TTC549 (cell line): ENCODE results near the gene LMNTD1.
"Not testable (repeated sequence)": the region's sequence is repeated elsewhere in the genome, so short reads cannot be mapped to it uniquely, and the experiment has no call there.

ENCODE experiments used
- FAIRE-seq: peaks from 2 replicates; lab custom pipeline; 2012; peaks lifted over from hg19 to GRCh38; lab: Jason Lieb, UNC

LMNTD1 gene

DNA sequence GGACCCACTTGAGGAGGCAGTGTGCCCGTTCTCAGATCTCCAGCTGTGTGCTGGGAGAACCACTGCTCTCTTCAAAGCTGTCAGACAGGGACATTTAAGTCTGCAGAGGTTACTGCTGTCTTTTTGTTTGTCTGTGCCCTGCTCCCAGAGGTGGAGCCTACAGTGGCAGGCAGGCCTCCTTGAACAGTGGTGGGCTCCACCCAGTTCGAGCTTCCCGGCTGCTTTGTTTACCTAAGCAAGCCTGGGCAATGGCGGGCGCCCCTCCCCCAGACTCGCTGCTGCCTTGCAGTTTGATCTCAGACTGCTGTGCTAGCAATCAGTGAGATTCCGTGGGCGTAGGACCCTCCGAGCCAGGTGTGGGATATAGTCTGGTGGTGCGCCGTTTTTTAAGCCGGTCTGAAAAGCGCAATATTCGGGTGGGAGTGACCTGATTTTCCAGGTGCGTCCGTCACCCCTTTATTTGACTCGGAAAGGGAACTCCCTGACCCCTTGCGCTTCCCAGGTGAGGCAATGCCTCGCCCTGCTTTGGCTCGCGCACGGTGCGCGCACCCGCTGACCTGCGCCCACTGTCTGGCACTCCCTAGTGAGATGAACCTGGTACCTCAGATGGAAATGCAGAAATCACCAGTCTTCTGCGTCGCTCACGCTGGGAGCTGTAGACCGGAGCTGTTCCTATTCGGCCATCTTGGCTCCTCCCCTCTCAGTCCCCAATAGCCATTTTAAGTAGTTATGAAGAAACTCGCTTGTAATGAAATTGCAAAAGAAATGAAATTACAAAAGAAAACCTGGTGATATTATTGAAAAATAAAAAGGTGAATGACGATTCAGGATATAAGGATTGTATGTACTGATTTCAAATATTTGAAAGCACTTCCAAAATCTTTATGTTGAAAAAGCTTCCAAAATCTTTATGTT, 63.9 kb downstream of the LMNTD1 start:
- FAIRE-seq = not testable (repeated sequence)

DNA sequence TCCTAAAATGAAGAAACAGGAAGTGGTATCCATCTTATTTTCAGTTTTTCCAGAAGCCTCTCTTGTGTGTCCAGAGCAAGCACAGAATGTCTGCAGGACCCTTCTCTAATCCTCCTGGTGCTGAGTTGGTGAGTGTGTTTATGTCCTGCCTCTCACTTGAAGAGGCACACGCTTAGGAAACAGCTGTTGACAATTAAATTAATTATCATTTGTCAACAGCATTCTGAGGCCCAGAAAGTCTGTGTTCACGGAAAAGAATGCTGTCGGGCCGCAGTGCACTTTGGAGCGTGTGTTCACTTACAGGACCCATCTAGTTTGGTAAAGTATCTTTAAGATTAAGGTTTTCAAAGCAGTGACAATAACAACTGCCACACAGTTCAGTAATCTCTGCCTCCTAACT, 70.5 kb downstream of the LMNTD1 start:
- no peak for FAIRE-seq

DNA sequence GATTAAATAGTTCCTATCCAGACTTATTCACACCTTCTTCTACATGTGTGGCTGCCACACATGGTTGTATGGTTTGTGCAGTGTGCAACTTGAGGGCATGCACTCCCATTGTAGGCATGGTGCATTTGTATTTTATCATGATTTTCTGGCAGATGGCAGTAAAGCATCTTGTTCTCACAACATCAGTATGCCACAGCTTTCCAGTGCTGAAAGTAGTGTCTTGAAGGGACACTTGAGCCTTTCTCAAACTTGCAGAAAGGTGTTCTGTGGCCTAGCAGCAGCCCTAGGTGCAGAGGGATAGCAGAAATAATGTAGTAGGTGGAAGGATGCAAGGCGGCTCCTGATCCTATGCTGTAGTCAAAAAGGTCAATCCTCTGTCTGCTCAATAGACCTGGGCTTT, 72.9 kb downstream of the LMNTD1 start:
- no peak for FAIRE-seq

DNA sequence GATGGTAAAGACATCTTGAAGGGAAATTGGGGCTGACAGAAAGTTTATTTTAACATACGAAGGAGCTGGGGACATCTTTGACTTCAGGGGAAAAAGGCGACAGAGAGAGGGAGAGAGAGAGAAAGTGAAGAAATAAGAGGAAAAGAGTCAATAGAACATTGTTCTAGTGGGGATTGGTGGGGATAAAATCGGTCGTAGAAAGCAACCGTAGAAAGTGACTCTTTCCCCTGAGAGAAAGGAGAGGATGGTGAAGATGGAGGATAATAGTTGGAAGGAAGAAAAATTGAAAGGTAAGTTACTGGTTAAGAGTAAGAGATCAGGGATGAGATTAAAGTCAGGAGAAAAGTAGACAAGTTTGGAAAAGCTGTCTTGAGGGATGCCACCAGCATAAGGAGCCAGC, 75.9 kb downstream of the LMNTD1 start:
- no peak for FAIRE-seq

DNA sequence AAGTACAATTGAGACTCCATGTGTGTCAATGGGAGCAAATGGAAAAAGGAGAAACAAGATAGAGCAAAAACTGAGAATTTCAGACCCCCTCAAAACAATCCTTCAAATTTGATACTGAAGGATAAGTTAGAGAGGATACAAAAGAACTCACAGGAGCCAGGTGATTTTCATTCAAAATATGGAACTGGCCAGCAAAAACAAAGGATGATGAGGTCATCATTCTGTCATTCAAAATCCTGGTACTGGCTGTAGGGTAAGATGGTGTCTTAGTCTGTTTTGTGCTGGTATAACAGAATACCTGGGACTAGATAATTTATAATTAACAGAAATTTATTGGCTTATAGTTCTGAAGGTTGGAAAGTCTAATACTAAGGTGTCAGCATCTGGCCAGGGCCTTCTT, 80.6 kb downstream of the LMNTD1 start:
- FAIRE-seq = no peak

DNA sequence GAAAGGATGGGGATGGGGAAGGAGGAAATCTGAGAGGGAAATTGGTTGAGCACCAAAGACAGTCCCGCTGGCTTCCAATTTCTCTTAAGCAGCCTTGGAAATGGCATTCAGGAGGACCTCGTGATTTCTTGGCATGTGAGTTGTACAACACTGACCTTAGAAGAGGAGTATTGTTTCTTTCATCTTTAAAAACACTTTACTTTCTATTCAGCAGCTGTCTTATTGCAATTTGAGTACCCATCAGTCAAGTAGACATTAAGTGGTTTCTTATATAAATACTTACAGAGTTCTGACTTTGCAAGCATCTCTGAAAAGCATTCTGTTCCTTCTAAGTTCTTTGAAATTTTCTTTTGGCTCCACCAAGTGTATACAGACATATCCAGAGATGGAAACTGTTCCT, 83.2 kb downstream of the LMNTD1 start:
- FAIRE-seq = no peak

DNA sequence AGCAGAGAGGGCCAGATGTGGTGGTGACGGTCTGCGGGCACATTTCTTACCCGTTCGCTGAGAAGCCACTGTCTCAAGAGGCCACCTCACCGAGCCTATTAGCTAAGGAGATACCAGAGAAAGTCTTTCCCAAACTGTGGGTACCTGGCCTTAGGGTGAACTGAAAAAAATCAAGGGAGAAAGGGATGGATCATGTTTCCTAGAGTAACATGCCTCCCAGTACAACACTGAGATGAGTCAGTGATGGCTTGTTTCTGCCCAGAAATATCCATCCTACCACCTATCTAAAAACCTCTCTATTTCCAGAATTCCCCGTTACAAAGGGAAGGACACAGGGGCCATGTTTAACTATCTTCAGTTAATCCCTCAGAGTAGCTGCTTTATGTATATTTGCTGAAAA, 83.7 kb downstream of the LMNTD1 start:
- FAIRE-seq = no peak

DNA sequence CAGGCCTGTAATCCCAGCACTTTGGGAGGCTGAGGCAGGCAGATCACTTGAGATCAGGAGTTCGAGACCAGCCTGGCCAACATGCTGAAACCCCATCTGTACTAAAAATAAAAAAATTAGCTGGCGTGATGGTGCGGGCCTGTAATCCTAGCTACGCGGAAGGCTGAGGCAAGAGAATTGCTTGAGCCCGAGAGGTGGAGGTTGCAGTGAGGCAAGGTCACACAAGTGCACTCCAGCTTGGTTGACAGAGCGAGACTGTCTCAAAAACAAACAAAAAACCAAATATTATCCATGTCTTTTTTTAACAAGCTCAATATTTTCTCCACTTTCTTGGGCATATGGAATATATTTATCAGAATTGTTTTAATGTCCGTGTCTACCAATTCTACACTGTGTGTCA, 89.6 kb downstream of the LMNTD1 start:
- no peak for FAIRE-seq

DNA sequence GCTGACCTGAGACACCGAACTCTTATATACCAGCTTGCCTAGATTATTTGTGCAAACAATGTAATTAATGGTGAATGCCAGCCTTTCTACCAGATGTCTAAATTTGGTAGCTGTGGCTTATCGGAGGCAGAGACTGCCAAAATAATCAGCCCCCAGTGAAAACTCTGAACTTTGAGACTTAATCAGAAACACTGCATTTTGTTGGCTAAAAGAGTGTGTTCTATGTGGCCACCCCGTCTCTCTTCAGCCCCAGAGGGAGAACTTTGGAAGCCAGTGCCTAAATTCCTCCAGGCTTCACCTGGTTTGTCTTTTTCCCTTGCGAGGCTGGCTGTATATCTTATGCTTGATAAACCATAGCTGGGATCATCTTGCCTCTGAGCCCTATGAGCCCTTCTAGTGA, 90.1 kb downstream of the LMNTD1 start:
- no peak for FAIRE-seq

DNA sequence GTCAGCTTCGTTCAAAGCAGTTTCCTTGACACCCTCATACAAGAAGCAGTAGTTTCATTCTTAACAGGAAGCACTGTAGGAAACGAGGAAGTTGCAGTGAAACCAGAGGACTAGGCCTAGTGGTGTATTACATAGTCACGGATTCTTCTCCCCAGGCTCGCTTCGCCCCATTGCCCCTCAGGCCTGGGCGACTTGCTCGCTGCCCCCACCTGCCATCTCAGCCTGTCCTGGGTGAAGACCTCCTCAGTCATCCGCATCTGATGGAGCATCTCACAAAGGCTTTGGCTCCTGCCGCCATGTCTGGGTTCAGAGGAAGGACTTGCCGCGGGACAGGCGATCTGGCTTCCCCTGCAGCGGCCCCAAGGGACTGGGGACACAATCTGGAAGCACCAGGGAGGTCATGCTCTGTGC, 93.5 kb downstream of the LMNTD1 start:
- FAIRE-seq = no peak

DNA sequence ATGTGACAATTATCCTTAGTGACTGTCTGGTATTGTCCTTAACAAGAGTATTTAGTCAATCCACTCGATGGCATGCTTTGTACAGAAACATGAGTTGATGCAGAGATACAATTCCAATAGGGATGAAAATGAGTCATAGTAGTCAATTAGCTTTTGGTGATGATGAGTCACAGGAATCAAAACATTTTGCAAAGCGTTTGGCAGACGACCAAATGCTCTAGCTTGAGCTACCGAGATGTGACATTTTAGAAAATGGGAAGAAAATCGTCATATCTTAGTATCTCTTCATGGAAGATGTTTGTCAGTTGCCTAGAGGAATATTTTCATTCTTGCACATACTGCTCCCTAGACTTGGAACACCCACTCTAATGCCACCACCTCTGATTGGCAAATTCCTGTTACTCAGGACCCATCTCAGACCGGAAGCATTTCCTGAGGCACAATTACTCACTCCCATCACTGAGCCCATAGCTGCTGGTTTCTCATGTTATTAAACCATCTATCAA, 95.0 kb downstream of the LMNTD1 start:
- no peak for FAIRE-seq

DNA sequence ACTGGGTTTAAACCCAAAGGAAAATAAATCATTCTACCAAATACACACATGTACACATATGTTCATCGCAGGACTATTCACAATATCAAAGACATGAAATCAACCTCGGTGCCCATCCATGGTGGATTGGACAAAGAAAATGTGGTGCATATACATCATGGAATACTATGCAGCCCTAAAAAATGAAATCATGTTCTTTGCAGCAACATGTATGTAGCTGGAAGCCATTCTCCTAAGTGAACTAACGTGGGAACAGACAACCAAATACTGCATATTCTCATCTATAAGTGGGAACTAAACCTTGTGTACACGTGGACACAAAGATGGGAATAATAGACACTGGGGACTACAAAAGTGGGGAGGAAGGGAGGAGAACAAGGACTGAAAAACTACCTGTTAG, 96.6 kb downstream of the LMNTD1 start:
- no peak for FAIRE-seq

DNA sequence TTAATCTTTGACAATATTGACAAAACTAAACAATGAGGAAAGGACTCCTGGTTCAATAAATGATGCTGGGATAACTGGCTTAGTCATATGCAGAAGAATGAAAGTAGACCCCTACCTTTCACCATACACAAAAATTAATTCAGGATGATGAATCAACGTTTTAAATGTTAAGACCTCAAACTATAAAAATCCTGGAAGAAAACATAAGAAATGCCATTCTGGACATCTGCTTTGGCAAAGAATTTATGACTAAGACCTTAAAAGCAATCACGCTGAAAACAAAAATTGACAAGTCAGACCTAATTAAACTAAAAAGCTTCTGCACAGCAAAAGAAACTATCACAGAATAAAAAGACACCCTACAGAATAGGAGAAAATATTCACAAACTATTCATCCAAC, 97.4 kb downstream of the LMNTD1 start:
- no peak for FAIRE-seq

DNA sequence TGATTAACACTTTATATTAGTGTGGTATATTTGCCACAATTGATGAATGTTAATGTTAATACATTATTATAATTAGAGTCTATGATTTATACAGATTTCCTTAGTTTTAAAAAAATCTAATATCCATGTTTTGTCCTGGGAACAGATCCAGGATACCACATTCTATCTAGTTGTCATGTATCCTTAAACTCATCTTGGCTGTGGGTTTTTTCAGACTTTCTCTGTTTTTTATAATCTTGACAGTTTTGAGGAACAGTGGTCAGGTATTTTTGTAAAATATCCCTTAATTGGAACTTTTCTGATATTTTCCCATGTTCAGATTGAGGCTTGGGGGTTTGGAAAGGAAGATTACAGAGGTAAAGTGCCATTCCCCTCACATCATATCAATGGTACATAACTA, 104.1 kb downstream of the LMNTD1 start:
- FAIRE-seq = no peak

DNA sequence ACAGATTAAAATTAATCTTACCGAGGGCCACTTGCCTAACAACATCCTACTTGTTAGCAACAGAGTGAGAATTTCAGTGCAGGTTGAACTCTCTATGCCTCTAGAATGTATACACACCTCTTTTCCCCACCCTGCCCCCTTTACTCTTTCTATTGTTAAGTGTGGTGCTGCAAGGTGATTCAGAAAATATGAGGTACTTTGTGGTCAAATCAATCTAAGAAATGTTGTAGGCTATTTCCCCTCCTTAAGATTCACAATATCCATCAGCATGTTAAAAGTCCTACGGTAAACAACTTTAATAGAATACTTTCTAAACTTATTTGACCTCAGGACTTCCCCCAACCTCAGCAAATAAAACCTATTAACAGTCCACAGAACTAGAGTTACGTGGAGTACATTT, 106.0 kb downstream of the LMNTD1 start:
- no peak for FAIRE-seq

DNA sequence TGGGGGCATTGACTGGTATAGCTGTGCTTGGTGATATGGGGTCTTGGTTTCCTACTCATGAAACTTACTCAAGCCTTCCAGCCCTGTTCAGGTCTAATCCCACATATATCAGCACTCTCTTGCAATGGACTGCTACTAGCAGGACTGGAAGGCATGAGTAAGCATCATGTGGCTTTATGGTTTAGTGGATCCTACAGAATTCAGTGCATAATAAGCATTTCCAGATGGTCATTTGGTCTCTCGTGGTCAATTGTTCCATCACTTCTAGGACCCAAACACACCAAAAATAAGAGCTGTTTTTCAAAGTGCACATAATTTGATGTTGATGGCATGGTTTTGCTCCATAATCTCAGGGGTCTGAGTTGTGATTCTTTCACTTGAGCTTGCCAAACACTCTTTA, 114.4 kb downstream of the LMNTD1 start:
- FAIRE-seq = no peak

DNA sequence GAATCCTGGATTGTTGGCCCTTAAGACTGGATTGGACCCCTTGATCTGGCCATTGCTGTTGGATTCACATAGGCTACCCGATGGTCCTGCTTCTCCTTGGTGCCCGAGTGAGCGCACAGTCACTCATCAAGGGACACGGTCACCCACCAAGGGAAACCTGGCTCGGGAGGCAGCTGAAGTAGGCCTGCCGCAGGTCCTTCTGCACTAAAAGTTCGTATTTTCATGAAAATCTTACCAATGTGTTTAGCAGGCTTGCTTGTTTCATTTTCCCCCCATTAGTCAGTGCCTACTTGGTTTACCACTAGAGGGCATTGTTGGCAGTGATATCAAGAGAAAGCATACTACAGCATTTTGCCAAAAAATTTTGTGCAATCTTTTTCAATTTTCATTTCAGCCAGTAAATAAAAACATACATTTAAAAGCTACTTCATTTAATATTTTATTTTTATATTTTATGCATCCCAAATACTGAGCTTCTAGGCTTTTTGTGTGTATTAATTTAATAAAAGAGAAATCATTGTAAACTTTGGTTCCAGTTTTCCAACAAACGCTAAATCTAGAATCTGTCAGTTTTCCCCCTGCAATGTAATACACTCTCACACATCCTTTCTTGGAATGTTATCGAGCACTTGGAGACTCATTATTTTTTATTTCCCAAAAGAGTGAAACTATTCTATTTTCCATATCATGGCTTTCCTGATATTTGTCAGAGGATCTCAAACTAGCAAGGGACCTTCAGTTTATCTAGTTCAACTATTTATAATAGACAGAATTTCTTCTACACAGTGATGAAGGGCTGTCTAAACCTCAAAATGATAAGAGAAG, 116.7 kb downstream of the LMNTD1 start:
- FAIRE-seq = peak; percentile 78

DNA sequence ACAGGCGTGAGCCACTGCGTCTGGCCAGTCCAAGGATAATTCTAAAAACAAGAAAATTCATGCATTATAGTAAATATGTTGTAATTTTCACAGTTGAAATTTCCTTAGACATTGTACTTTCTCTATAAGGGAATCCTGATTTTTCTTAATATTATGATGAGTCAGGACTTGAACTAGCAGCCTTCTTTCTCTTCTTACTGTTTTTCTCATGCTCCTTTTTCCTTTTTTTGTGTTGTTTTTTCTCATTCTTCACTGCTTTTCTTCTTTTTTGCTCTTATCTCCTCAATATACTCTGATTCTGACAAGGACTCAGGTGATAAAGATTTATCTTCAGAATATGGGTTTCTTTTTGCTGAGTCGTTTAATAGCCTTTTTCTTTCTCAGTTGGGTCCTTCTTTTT, 117.7 kb downstream of the LMNTD1 start:
- FAIRE-seq = no peak

DNA sequence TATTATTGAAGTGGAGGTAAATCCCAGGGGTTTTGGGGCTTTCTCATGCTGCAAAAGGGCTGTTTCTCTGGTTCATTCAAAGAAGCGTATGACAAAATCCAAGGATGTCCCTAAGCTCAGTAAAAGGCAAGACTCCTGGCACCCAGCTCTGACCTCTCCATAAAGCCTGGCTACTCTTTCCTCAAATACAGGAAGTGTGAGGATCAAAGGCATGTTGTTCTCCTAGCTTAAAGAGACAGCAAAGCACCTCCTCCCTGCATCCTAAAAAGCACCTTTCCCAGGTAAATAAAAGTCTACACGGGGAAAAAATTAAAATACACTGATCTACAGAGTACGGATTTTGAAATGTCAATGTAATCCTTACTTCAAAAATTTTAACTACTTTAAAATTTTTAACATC, 118.6 kb downstream of the LMNTD1 start:
- no peak for FAIRE-seq

DNA sequence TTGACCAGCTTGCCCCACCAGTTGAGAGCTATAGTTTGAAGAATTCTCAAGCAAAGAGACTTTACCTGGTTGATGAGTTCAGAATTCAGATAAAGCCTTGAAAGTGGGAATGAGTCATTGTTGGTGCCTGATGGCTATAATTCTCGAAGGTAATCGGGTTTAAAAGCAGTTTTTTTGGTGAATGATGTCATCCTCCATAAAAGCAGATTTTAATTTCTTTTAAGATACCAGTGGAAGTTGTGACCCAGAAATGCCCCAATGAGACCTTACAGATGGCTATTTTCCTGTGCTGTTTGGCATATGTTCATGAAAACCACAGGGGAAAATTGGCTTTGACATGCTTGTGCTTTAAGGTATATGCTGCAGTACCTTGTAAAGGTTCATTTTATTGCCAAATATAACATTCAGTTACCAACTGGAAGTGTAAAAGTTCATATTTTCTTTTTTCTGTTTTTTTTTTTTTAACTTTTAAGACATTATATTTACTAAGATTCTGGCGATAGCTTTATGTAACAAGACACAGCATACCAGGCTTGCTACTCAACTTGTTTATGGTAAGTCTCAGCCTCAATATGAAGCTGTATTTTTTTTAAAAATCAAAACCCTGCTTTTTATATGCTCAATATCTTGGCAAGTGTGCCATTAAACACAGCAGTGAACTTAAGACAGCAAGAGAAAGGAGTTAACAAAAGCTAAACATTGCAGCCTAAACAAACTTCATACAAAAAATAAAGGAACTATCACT, 119.3 kb downstream of the LMNTD1 start:
- no peak for FAIRE-seq

DNA sequence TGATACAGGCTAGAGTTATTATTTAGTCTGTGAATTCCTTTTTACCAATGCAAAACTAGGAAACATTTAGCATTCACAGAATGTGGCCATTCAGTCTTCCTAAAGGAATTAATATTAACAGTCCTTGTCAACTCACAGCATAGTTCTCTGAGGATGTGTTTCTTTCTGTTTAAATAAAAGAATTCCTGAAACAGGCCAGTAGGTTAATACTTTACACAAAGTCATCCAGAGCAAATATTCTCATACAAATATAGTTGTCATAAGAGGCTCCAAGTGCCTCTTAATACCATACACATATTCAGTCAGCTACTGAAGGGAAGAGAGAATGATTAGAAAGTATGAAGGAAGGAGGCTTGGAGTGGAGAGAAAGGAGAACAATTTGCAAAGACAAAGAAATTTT, 120.1 kb downstream of the LMNTD1 start:
- FAIRE-seq = no peak
